DMS114 treated with DMSO at 0.1 percent for 48 hours (cell line): Measurements from ENCODE around the gene LACRT.
"Not testable (repeated sequence)": the region's sequence is repeated elsewhere in the genome, so short reads cannot be mapped to it uniquely, and the experiment has no call there.

Experiments
- DNase-seq: peaks from one replicate; lab custom pipeline; 2025; ENCODE audit not compliant: unreplicated experiment; lab: John Stamatoyannopoulos, UW

The LACRT gene

GRCh38 chr12:54641089-54641488, 6.4 kb upstream of the LACRT start:
- DNase-seq, result no peak

DNA sequence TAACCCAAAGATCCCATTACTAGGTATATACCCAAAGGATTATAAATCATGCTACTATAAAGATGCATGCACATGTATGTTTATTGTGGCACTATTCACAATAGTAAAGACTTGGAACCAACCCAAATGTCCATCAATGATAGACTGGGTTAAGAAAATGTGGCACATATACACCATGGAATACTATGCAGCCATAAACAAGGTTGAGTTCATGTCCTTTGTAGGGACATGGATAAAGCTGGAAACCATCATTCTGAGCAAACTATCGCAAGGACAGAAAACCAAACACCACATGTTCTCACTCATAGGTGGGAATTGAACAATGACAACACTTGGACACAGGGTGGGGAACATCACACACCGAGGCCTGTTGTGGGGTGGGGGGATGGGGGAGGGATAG, 4.4 kb upstream of the LACRT start:
- DNase-seq, result not testable (repeated sequence)

DNA sequence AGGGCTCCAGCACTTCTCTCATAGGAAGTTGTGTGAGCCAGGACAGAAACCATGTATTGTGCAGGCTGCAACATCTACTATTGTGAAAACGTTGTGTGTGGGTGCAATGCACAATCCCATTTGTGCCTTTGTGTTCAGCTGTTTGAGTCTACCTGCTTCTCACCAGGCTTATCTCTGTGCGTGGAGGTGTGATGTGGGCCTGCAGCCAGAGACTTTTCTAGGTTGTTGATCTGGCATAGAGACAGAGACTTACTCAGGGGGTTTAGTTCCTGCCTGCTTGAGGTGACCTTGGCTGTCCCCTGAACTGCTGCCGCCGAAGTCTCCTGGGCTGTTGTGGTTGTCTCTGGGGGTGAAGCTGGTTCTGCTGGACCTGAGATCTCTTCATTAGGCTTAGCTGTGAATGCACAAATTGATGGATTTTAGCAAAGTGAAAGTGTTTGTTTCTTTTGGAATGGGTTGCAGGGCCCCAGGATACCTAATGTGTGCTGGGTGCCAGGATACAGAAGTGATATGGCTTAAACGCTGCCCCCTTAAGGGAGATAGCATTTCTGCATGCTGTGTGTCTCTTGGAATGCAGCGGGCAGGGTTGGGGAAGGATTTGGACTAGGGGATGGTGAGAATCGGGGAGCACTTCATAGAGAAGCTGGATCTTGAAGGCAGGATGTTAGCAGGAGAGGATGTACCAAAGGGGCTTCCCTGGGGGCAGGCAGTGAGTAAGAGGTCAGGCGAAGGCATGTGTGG, 2.5 kb downstream of the LACRT start:
- DNase-seq, result no peak

- no peak for DNase-seq
Observed at GRCh38 chr12:54631551-54631950, 3.1 kb downstream of the LACRT start.

DNA sequence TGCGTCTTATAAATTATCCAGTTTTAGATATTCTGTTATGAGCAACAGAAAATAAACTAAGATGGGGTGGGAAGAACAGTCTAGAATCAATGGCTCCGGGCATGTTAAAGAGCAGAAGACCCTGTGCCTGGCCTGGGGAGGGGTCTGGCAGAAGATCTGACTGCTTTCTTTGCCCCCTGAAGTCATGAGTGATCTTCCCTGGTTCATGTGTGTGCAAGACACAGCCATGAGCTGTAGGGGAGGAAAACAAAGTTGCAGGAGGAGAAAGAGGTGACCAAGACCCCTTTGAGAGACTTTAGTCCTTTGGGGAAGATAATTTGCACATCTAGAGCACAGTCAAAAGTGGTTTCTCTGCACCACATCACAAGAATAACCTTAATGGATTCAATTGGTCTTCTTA, 4.8 kb downstream of the LACRT start:
- no peak for DNase-seq

DNA sequence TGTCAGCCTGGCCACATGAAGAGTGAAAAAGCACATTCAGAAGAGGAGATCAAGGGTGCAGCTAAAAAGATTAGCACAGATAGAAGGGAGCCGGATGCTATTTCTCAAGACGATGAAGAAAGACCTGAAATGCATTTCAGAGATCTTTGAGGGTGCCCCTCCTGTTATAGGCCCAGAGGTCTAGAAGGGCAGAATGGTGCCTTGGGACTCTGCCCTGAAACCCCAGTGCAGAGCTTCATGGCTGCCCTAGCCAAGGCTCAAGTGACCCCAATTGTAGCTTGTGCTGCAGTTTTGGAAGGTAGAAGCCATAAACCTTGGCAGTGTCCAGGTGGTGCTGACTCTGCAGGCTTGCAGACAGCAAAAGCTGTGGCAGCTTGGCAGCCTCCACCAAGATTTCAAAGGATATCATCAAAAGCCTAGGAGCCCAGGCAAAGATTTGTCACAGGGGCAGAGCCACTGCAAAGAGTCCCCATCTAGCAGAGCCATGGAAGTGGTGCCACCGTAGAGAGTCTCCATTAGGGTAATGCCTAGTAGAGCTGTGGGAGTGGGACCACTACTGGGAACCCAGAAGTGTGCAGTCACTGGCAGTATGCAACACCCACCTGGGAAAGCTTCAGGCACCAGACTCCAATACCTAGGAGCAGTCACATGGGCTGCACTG, 6.4 kb downstream of the LACRT start:
- no peak for DNase-seq

DNA sequence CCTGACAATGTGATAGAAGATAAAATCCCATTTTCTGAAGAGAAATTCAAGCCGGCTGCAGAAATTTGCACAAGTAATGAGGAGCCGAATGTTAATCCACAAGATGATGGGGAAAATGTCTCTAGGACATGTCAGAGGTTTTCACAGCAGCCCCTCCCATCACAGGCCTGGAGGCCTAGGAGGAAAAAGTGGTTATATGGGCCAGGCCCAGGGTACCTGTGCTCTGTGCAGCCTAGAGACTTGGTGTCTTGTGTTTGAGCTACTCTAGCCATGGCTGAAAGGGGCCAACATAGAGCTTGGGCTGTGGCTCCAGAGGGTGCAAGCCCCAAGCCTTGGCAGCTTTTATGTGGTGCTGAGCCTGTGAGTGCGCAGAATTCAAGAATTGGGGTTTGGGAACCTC, 7.4 kb downstream of the LACRT start:
- DNase-seq, result no peak

GRCh38 chr12:54625598-54625997, 9.1 kb downstream of the LACRT start:
- DNase-seq, result no peak

DNA sequence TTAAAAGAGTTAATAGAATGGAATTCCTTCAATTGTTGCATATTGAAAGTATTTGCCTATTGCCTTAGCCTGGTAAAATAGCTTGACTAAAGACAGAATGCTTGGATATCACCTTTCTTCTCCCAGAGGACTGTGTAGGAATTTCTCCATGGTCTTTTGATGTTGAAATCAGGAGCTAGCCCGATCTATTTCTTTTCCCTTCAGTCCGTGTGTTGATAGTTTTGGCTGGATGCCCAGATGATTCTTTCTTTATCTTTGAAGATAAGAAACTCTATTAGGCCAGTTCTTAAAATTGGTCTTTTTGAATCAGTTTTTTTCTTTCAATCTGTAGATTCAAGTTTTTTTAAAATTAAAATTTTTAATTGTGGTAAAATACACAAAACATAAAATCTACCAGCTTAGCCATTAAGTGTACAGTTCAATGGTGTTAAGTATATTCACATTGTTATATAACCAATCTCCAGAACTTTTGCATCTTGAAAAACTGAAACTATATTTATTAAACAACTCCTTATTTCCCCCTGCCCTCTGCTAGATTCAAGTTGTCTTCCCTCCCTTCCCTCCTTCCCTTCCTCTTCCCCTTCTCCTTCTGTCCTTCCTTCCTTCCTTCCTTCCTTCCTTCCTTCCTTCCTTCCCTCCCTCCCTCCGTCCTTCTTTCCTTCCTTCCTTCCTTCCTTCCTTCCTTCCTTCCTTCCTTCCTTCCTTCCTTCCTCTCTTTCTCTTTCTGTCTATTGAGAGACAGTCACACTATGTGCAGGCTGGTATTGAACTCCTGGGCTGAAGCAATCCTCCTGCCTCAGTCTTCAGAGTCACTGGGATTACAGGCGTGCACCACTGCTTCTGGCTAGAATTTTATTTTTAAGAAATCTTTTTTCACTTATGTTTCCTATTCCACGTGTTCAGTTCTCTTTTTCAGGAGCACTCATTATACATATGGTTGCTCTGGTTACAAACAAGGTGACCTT, 10.1 kb downstream of the LACRT start:
- DNase-seq, result no peak

GRCh38 chr12:54622463-54623183, 12.1 kb downstream of the LACRT start:
- peak; percentile 17 for DNase-seq

DNA sequence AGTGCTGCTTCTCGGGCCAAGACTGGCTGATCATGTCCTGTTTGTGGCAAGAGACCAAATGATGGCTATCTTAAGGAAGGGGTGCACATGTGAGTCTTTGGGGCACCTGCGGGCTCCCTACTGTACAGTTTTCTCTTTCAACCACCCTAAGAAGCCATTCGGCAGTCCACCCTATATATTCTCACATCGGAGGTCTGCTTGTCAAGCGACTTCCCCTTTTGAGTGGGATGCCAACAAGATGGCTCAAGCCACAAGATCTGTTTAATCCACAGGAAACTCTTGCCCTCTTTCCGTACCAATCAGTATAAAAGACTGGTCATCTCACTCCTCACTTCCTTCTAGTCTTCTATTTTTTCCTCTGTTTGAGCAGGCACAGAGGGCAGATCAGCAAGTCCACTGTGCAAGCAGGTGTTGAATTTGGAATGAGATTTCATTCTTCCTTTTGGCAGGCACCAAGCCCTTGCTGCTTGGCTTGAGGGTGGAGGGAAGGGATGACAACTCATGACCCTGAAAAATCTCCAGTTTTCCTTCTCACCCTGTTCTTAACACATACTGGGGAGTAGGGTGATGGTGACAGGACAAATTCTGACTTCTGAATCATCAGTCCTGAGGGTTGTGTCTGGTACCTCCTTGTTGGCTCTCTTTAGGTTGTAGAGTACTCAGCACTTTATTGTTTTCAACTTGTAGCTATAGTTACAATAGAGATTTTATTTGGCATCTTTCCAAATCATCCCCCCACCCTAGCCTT, 17.6 kb downstream of the LACRT start:
- no peak for DNase-seq

DNA sequence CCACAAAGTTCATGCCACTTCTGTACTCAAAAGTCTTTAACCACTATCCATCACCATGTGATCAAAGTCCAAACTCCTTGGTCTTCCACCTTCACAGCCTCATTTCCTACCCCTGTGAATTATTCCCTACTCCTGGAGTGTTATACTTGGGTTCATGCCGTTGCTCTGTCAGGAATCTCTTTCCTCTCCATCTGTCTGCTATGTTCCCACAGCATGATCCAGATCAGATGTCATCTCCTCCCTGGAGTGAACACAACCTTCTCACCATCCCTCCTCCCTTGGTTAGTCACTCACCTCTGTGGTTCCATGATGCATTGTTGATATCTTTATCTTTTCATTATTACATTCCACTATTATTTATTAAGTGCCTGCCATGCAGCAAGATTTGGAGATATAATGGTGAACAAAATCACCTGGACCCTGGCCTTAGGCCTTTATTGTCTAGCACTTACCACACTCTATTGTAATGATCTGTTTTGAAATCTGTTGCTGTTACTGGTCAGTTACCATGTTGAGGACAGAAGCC, 22.4 kb downstream of the LACRT start:
- no peak for DNase-seq

- no peak for DNase-seq
Observed at GRCh38 chr12:54611715-54612149, 23.0 kb downstream of the LACRT start.

GRCh38 chr12:54608769-54609168, 25.9 kb downstream of the LACRT start:
- no peak for DNase-seq

DNA sequence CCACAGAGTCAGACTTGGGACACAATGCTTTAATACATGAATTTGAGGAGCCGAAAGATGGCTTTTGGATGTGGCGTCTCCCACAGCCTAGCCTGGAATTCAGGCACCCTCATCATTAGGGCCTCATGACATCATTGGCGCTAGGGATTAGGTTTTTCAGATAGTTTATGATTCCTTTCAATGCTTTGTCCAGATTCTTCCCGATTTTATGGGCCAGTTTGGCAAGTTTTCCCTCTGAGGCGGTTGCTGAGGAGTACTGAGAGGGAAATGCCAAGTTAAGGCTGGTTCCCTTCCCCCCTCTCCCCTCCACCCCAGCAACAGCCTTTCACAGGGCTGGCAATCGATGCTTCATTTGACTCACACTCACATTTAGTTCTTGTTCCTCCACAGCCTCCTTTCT, 26.5 kb downstream of the LACRT start:
- no peak for DNase-seq

GRCh38 chr12:54606556-54606955, 28.1 kb downstream of the LACRT start:
- DNase-seq, result no peak

DNA sequence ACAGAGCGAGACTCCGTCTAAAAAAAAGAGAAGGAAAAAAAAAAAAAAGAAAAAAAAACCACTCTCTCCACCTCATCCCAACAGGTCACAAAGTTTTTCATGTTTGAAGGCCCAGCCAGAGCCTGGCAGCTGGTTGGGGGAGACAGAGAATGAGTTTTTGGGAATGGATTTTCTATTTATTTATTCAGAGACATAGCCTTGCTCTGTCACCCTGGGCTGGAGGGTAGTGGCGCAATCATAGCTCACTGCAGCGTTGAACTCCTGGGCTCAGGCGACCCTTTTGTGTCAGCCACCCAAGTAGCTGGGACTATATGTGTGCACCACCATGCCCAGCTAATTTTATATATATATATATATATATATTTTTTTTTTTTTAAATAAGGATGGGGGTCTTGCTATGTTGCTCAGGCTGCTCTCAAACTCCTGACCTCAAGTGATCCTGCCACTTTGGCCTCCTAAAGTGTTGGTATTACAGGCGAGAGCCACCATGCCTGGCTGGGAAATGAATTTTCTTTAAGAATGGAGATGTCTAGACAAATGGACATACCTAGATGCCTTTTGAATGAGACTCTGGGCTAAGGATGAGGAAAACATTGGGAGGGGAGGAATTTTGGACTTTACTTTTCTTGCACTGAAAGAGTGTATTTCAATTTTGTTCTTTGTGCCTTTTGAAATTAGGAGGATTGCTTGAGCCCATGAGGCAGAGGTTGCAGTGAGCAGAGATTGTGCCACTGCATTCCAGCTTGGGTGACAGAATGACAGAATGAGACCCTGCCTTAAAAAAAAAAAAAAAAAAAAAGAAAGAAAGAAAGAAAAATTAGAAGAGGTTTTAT, 29.3 kb downstream of the LACRT start:
- no peak for DNase-seq

DNA sequence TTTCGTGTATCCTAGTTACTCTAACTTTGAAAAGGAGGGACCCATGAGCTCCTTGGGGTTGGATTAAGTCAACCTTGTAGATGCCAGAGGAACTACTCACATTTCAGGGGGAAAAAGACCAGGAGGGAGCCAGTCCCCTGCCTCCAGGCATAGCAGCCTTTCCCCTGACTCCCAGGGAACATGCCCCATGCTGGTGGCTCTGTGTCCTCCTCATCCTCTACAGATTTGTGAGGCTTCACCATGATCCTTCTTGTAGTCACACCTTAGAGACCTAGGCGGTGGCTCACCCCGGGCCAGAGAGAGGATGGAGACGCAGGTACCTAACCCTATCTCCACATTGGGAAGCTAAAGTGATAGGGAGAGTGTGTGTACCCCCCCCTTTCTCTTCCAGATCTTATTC, 30.3 kb downstream of the LACRT start:
- DNase-seq, result no peak

DNA sequence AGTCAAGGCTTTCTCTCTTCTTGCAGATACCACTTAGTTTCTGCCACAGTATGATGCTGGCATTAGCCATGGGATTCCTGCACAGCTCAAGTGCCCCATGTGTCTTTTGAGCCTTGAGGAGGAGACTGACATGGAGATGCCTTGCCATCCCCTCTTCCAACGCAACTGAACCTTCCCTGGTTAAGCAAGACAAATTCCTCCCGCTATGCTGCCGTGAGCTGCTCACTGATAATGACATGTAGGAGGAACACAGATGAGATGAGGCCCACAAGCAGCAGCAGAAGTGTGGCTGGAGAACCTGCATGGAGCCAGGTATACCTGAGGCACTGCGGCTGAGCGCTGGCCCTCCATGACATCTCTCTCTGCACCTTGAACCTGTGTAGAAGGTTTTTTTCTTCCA, 30.8 kb downstream of the LACRT start:
- DNase-seq, result no peak
